HepG2 (cell line): Measurements from ENCODE around the gene ACTL6A. TPM values are rescaled to one million over a fixed set of nuclear protein-coding genes. Genes with fewer than 3 reads are reported as not detected.

Experiments
- BCL3 ChIP-seq: sonication (generic); formaldehyde crosslinking; IDR thresholded peaks from 2 replicates; pipeline ENCODE4 v1.5.1; 2020; ENCODE audit warnings: mild to moderate bottlenecking, missing genetic modification reagents, moderate library complexity
- FOXP4 ChIP-seq: sonication (generic); formaldehyde crosslinking; IDR thresholded peaks from 2 replicates; pipeline ENCODE4 v1.4.0; 2020; ENCODE audit warnings: missing genetic modification reagents
- KDM5A ChIP-seq: fragments of 200-600 bp; sonication (generic); IDR thresholded peaks from 2 replicates; pipeline ENCODE4 v1.7.0; 2018; ENCODE audit warnings: antibody characterized with exemption, mild to moderate bottlenecking, low read length, borderline replicate concordance
- KMT2A ChIP-seq: sonication (generic); formaldehyde crosslinking; IDR thresholded peaks from 2 replicates; pipeline ENCODE4 v1.4.0; 2020; ENCODE audit warnings: missing genetic modification reagents
- MATR3 ChIP-seq: sonication (generic); formaldehyde crosslinking; IDR thresholded peaks from 2 replicates; pipeline ENCODE4 v1.4.0; 2020; ENCODE audit warnings: missing genetic modification reagents
- MEIS2 ChIP-seq: sonication (generic); formaldehyde crosslinking; IDR thresholded peaks from 2 replicates; pipeline ENCODE4 v1.9.0; 2021; ENCODE audit warnings: mild to moderate bottlenecking, missing genetic modification reagents
- NFAT5 ChIP-seq: sonication (generic); formaldehyde crosslinking; IDR thresholded peaks from 2 replicates; pipeline ENCODE4 v1.4.0; 2020; ENCODE audit warnings: missing genetic modification reagents
- PHF5A ChIP-seq: IDR thresholded peaks from one replicate; pipeline ENCODE4 v1.6.1; 2018; ENCODE audit warnings: low read depth, missing genetic modification reagents; ENCODE audit not compliant: unreplicated experiment
- RAD21 ChIP-seq: fragments of 450-650 bp; formaldehyde crosslinking; IDR thresholded peaks from 2 replicates; pipeline ENCODE4 v1.5.0; 2020; ENCODE audit warnings: mild to moderate bottlenecking
- SKIL ChIP-seq: sonication (generic); formaldehyde crosslinking; IDR thresholded peaks from 2 replicates; pipeline ENCODE4 v1.8.0; 2022; ENCODE audit warnings: missing genetic modification reagents, mild to moderate bottlenecking, moderate library complexity, borderline replicate concordance
- TSC22D2 ChIP-seq: sonication (generic); formaldehyde crosslinking; IDR thresholded peaks from 2 replicates; pipeline ENCODE4 v1.5.1; 2020; ENCODE audit warnings: missing genetic modification reagents, mild to moderate bottlenecking, borderline replicate concordance
- ZBTB37 ChIP-seq: sonication (generic); formaldehyde crosslinking; IDR thresholded peaks from 2 replicates; pipeline ENCODE4 v1.4.0; 2020; ENCODE audit warnings: mild to moderate bottlenecking, missing genetic modification reagents
- ZNF383 ChIP-seq: sonication (generic); formaldehyde crosslinking; IDR thresholded peaks from 2 replicates; pipeline ENCODE4 v1.4.0; 2020; ENCODE audit warnings: missing genetic modification reagents, mild to moderate bottlenecking, borderline replicate concordance
- ZNF775 ChIP-seq: sonication (generic); formaldehyde crosslinking; IDR thresholded peaks from 2 replicates; pipeline ENCODE4 v1.4.0; 2020; ENCODE audit warnings: missing genetic modification reagents, mild to moderate bottlenecking, moderate library complexity, borderline replicate concordance
- ZNF83 ChIP-seq: sonication (generic); formaldehyde crosslinking; IDR thresholded peaks from 2 replicates; pipeline ENCODE4 v1.4.0; 2020; ENCODE audit warnings: missing genetic modification reagents, mild to moderate bottlenecking, borderline replicate concordance
- ZSCAN31 ChIP-seq: sonication (generic); formaldehyde crosslinking; IDR thresholded peaks from 2 replicates; pipeline ENCODE4 v1.5.0; 2020; ENCODE audit warnings: low read depth, mild to moderate bottlenecking, missing genetic modification reagents
- polyA plus RNA-seq, 8 experiments: library from polyadenylated mRNA; depleted of rRNA in 3 of 8; stranded (reverse) in 7 of 8; unstranded in 1 of 8; fragments of >200 nt; fragmentation: Illumina TruSeq in 4 of 8; extraction: Trizol in 4 of 8; gene quantifications; 2 replicates each; pipeline versions ENCODE4 v1.2.1 to v1.2.3, GENCODE V29; 2011 to 2016; ENCODE audit warnings: low read depth in 4 of 8, missing spikeins in 1 of 8, mixed read lengths in 1 of 8; ENCODE audit not compliant: insufficient read depth in 1 of 8
- total RNA-seq, 5 experiments: library from RNA; depleted of rRNA; stranded (reverse); fragments of >200 nt; fragmentation: Illumina TruSeq; extraction: Trizol; gene quantifications; 2 replicates each; pipeline ENCODE4 v1.2.3, GENCODE V29; 2016; ENCODE audit warnings: low read depth in 1 of 5

Gene ACTL6A
- total and polyA plus RNA-seq, 2 of the 13 experiments (the other 11 are each of a cell fraction or from before 2014, with no cell fraction given), result 58.1 to 84.1 TPM

GRCh38 chr3:179562591-179563270 is at the start of gene ACTL6A (continued):
- no peak for TF ChIP-seq BCL3 (CRISPR knock-in tag)
- peak; percentile 22; the same call in 1 of the 2 replicates for TF ChIP-seq KDM5A
- no peak for TF ChIP-seq ZBTB37 (CRISPR knock-in tag)
- 0 out of 2 replicates have a peak, but pooled peaks have one; percentile 25 for TF ChIP-seq FOXP4 (CRISPR knock-in tag)
- TF ChIP-seq TSC22D2 (CRISPR knock-in tag), result 0 out of 2 replicates have a peak, but pooled peaks have one; percentile 37
- TF ChIP-seq KMT2A (CRISPR knock-in tag), result no peak; the same call in 1 of the 2 replicates
- 0 out of 2 replicates have a peak, but pooled peaks have one; percentile 33 for TF ChIP-seq ZNF775 (CRISPR knock-in tag)
- 0 out of 2 replicates have a peak, but pooled peaks have one; percentile 16 for TF ChIP-seq RAD21 (CRISPR knock-in tag)
- TF ChIP-seq ZNF83, result no peak
- TF ChIP-seq PHF5A, result no peak
- no peak for TF ChIP-seq SKIL (CRISPR knock-in tag)
- TF ChIP-seq MATR3 (CRISPR knock-in tag), result no peak
- TF ChIP-seq NFAT5 (CRISPR knock-in tag), result no peak
- peak; percentile 58; the same call in 1 of the 2 replicates for TF ChIP-seq ZSCAN31
- no peak; the same call in 1 of the 2 replicates for TF ChIP-seq MEIS2
- TF ChIP-seq ZNF383 (CRISPR knock-in tag), result 0 out of 2 replicates have a peak, but pooled peaks have one; percentile 21
